Measurements from ENCODE around the gene RCC1. TPM values are rescaled to one million over a fixed set of nuclear protein-coding genes. Genes with fewer than 3 reads are reported as not detected.
A peak's percentile ranks its signal among the peaks of the same experiment; 100 is the strongest.
"Not testable (repeated sequence)": the region's sequence is repeated elsewhere in the genome, so short reads cannot be mapped to it uniquely, and the experiment has no call there.

Gene RCC1
- total and polyA plus RNA-seq, 4 donors: 2.2 to 21.8 (median 18.5) TPM

DNA sequence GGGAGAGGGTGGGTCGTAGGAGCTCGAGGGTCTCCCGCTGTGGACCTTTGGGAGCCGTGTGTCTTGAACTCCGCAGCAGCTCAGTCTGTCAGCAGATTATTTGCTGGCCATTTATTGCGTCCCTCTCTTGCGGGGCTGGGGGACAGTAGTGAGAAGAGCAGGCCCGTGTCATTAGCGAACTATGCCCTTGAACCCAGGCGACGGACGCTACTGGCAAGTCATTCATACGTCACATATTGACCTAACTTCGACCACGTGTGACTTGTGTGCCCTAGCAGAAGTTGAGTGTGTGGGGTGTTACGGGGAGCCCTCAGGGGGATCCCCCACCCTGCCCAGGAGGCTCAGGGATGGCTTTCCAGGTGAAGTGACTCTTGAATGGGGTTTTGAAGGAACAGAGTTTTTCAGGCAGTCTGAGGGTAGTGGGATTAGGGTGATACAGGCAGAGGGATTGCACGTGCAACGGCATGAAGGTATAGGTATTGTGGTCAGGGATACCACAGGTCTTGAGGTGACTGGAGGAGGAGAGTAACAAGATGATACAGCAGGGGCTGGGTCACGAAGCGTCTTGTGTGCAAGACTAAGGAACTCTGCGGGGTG lies 13.0 kb downstream of the RCC1 start:
- no peak for DNase-seq (ENCODE audit: low spot score)
- no peaks in the 10 kb centered on the region for H3K9me3 ChIP-seq (ENCODE audit: control insufficient read depth in 4 of 4, low read length in 3 of 4)
- peak overlapping the region; percentile 26 to 51 for H3K9ac ChIP-seq (ENCODE audit: low read depth in 1 of 2, low read length in 2 of 2)
- H3K4me3 ChIP-seq (ENCODE audit: low read depth in 1 of 3, low read length in 3 of 3): peak overlapping the region; percentile 57 to 71 (median 68)
- peak overlapping the region in 1 of 2 donors; percentile 92 for H3K27ac ChIP-seq (ENCODE audit: low read depth in 1 of 2, low read length in 2 of 2)
- H3K27me3 ChIP-seq (ENCODE audit: control insufficient read depth in 4 of 4, insufficient read depth in 4 of 4, low read length in 3 of 4): no peaks in the 10 kb centered on the region
- peaks cover 4 to 16% (median 11%) of the 10 kb centered on the region in 4 donors for H3K4me1 ChIP-seq (ENCODE audit: control insufficient read depth in 4 of 4, insufficient read depth in 4 of 4, low read length in 3 of 4)
- no peak for TF ChIP-seq TAF1 (conservative IDR thresholded peaks at IDR 0.05)
- peak; percentile 31 for TF ChIP-seq FOXA1 (IDR thresholded peaks at IDR 0.05)
- peak; percentile 19 to 36 for TF ChIP-seq RXRA (IDR thresholded peaks at IDR 0.05)
- peak; percentile 68 for TF ChIP-seq FOXA2 (IDR thresholded peaks at IDR 0.05)
- TF ChIP-seq HNF4A (conservative IDR thresholded peaks at IDR 0.05): peak in 1 of 2 donors; percentile 12
- 13% methylated on average over 21 of the region's 21 CpGs for WGBS
- H3K36me3 ChIP-seq (ENCODE audit: control insufficient read depth in 4 of 4, insufficient read depth in 3 of 4, low read depth in 1 of 4, low read length in 3 of 4): peaks cover 0 to under 1% (median 0%) of the 10 kb centered on the region in 4 donors

DNA sequence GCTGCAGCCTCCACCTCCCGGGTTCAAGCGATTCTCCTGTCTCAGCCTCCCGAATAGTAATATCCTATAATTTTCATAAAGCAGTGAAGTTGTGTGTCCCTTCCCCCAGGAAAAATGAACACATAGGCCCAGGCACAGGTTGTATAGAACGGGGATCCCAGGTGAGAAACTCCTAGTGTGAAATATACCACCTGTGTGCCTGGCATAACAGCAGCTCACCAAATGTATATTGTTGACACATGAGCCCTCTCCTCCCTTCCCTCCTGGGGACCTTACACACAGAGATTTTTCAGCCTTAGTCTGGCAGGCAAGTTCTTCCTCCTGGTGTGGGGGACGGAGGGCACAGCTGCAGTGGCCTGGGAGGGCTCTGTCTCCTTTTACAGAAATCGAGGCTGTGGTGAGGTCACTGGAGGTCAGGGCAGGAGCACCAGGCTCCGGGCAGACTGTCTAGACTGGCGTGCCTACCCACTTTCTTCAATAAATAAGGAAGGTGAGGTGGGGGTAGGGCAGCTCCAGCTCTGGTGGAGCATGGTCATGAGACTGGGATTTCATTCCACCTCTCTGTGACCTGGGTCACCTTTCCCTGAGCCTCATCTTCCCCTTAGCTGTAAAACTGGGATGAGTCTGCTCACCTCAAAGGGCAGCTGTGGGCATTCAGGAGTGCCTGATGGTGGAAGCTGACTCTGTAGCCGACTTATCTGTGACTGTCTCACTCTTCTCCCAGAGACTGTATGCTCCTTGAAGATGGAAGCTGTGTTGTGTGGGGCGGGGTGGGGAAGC lies 14.3 kb downstream of the RCC1 start:
- no peak overlapping the region for H3K4me3 ChIP-seq (ENCODE audit: low read depth in 1 of 3, low read length in 3 of 3)
- H3K36me3 ChIP-seq (ENCODE audit: control insufficient read depth in 4 of 4, insufficient read depth in 3 of 4, low read depth in 1 of 4, low read length in 3 of 4): no peaks in the 10 kb centered on the region
- no peaks in the 10 kb centered on the region for H3K27me3 ChIP-seq (ENCODE audit: control insufficient read depth in 4 of 4, insufficient read depth in 4 of 4, low read length in 3 of 4)
- TF ChIP-seq HNF4G (IDR thresholded peaks at IDR 0.05) (no peak), SP1 (IDR thresholded peaks at IDR 0.05) (no peak), RAD21 (IDR thresholded peaks at IDR 0.05) (no peak), FOXA1 (IDR thresholded peaks at IDR 0.05) (no peak), HNF4A (conservative IDR thresholded peaks at IDR 0.05) (no peak)
- TF ChIP-seq, protein P1, sequence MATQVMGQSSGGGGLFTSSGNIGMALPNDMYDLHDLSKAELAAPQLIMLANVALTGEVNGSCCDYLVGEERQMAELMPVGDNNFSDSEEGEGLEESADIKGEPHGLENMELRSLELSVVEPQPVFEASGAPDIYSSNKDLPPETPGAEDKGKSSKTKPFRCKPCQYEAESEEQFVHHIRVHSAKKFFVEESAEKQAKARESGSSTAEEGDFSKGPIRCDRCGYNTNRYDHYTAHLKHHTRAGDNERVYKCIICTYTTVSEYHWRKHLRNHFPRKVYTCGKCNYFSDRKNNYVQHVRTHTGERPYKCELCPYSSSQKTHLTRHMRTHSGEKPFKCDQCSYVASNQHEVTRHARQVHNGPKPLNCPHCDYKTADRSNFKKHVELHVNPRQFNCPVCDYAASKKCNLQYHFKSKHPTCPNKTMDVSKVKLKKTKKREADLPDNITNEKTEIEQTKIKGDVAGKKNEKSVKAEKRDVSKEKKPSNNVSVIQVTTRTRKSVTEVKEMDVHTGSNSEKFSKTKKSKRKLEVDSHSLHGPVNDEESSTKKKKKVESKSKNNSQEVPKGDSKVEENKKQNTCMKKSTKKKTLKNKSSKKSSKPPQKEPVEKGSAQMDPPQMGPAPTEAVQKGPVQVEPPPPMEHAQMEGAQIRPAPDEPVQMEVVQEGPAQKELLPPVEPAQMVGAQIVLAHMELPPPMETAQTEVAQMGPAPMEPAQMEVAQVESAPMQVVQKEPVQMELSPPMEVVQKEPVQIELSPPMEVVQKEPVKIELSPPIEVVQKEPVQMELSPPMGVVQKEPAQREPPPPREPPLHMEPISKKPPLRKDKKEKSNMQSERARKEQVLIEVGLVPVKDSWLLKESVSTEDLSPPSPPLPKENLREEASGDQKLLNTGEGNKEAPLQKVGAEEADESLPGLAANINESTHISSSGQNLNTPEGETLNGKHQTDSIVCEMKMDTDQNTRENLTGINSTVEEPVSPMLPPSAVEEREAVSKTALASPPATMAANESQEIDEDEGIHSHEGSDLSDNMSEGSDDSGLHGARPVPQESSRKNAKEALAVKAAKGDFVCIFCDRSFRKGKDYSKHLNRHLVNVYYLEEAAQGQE (IDR thresholded peaks at IDR 0.05): no peak
- TF ChIP-seq, protein P2, sequence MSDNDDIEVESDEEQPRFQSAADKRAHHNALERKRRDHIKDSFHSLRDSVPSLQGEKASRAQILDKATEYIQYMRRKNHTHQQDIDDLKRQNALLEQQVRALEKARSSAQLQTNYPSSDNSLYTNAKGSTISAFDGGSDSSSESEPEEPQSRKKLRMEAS (IDR thresholded peaks at IDR 0.05): no peak
- TF ChIP-seq, protein P3, sequence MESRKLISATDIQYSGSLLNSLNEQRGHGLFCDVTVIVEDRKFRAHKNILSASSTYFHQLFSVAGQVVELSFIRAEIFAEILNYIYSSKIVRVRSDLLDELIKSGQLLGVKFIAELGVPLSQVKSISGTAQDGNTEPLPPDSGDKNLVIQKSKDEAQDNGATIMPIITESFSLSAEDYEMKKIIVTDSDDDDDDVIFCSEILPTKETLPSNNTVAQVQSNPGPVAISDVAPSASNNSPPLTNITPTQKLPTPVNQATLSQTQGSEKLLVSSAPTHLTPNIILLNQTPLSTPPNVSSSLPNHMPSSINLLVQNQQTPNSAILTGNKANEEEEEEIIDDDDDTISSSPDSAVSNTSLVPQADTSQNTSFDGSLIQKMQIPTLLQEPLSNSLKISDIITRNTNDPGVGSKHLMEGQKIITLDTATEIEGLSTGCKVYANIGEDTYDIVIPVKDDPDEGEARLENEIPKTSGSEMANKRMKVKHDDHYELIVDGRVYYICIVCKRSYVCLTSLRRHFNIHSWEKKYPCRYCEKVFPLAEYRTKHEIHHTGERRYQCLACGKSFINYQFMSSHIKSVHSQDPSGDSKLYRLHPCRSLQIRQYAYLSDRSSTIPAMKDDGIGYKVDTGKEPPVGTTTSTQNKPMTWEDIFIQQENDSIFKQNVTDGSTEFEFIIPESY (IDR thresholded peaks at IDR 0.05): no peak
- TF ChIP-seq, protein P4, sequence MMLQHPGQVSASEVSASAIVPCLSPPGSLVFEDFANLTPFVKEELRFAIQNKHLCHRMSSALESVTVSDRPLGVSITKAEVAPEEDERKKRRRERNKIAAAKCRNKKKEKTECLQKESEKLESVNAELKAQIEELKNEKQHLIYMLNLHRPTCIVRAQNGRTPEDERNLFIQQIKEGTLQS (IDR thresholded peaks at IDR 0.05): no peak
- 90% methylated on average over 10 of the region's 10 CpGs for WGBS
- DNase-seq (ENCODE audit: low spot score): no peak
- no peak overlapping the region for H3K9ac ChIP-seq (ENCODE audit: low read depth in 1 of 2, low read length in 2 of 2)
- peaks cover 4 to 16% (median 11%) of the 10 kb centered on the region in 4 donors for H3K4me1 ChIP-seq (ENCODE audit: control insufficient read depth in 4 of 4, insufficient read depth in 4 of 4, low read length in 3 of 4)
- H3K27ac ChIP-seq (ENCODE audit: low read depth in 1 of 2, low read length in 2 of 2): no peak overlapping the region
- no peaks in the 10 kb centered on the region for H3K9me3 ChIP-seq (ENCODE audit: control insufficient read depth in 4 of 4, low read length in 3 of 4)

DNA sequence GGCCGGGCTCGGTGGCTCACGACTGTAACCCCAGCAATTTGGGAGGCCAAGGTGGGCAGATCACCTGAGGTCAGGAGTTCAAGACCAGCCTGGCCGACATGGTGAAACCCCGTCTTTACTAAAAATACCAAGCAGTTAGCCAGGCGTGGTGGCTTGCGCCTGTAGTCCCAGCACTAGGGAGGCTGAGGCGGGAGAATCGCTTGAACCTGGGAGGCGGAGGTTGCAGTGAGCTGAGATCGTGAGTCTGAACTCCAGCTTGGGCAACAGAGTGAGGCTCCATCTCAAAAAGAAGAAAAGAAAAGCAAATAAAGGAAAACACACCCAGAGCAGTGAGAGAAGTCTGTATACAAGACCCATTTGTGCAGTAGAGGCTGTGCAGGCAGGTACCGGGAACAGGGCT lies 15.0 kb downstream of the RCC1 start:
- not testable (repeated sequence) for DNase-seq (ENCODE audit: low spot score); H3K9ac ChIP-seq (ENCODE audit: low read depth in 1 of 2, low read length in 2 of 2); H3K27ac ChIP-seq (ENCODE audit: low read depth in 1 of 2, low read length in 2 of 2); H3K4me3 ChIP-seq (ENCODE audit: low read depth in 1 of 3, low read length in 3 of 3); H3K9me3 ChIP-seq (ENCODE audit: control insufficient read depth in 4 of 4, low read length in 3 of 4); H3K36me3 ChIP-seq (ENCODE audit: control insufficient read depth in 4 of 4, insufficient read depth in 3 of 4, low read depth in 1 of 4, low read length in 3 of 4); H3K27me3 ChIP-seq (ENCODE audit: control insufficient read depth in 4 of 4, insufficient read depth in 4 of 4, low read length in 3 of 4)
- WGBS: 97% methylated on average over 12 of the region's 12 CpGs
- H3K4me1 ChIP-seq (ENCODE audit: control insufficient read depth in 4 of 4, insufficient read depth in 4 of 4, low read length in 3 of 4): peaks cover 4 to 16% (median 11%) of the 10 kb centered on the region in 4 donors

Data from liver (tissue), 9 donors.